GM19238 (cell line): ENCODE data around the gene KRTAP4-4.

Experiments used
- DNase-seq: peaks from one replicate; pipeline ENCODE4 v3.0.0; 2011; ENCODE audit warnings: low spot score; ENCODE audit not compliant: insufficient read length

KRTAP4-4 gene

DNA sequence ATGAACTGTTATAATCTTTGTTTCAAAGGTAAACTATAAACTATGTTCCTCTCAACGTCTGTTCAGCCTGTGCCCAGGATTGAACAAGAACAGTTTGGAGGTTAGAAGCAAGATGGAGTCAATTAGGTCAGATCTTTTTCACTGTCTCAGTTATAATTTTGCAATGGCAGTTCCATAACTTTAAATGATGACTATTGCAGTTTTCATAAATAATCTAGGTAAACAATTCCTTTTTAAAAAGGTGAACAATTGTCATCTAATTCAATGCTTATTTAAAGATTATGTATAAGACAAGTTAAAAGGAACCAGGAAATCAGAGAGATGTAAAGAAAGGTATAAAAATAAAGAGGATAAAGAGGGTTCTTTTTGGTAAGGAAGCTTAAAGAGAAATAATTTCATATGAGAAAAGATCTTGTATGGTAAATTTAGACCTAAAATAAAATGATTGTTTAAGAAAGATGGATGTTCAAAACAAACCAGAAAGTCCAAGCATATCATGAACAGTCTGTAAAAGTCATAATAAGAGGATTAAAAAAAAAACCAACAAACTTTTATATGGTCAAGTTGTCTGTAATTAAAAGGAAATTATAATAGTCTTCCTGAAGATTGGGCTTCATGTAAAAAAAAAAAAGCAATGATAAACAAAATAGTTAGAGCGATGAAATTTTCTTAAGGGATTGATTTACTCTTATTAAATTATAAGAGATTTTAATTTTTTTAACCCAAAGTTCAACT is 49.2 kb downstream of the KRTAP4-4 start:
- no peak for DNase-seq
